ENCODE data around the gene RHBDL2. TPM values are rescaled to one million over a fixed set of nuclear protein-coding genes. Genes with fewer than 3 reads are reported as not detected.
A peak's percentile ranks its signal among the peaks of the same experiment; 100 is the strongest.

Gene RHBDL2
- total and polyA plus RNA-seq, 2 donors (not counting 3 experiments of a cell fraction or from before 2014, with no cell fraction given) = 0.06 to 1.4 TPM

- no peaks in the 10 kb centered on the region for H3K27me3 ChIP-seq (ENCODE audit: control insufficient read depth in 2 of 2, insufficient read depth in 2 of 2, low read length in 2 of 2)
- peaks cover 4% of the 10 kb centered on the region for H4K20me1 ChIP-seq (replicated peaks; ENCODE audit: control insufficient read depth, extremely low read depth, insufficient read depth, low read length)
- H2AFZ ChIP-seq (ENCODE audit: low read depth, low read length) = peak overlapping the region; percentile 100
- H3K9me3 ChIP-seq (replicated peaks; ENCODE audit: control insufficient read depth, insufficient read depth, low read length) = no peaks in the 10 kb centered on the region
- peaks cover 43% of the 10 kb centered on the region for H3K79me2 ChIP-seq (ENCODE audit: control insufficient read depth, insufficient read depth, low read length)
- dilution Hi-C loops (cut with MboI; ENCODE audit: extremely low pct_ligation_motif_present, low sequenced_read_pairs) (no loop called here), intact Hi-C loops (cut with micrococcal nuclease) (loop anchor here (5.0 kb wide), 1 partner anchor 587 kb away; the partner anchor contains the start of gene PABPC4)
- peak overlapping the region; percentile 86 for H3K4me2 ChIP-seq (ENCODE audit: insufficient read depth, low read length)
- H3K9me1 ChIP-seq (replicated peaks; ENCODE audit: control insufficient read depth, extremely low read depth, insufficient read depth, low read length) = no peaks in the 10 kb centered on the region
- TF ChIP-seq GATA2 (IDR thresholded peaks at IDR 0.05; ENCODE audit: insufficient read depth, insufficient read length, low read depth, low read length) = no peak
- no peak for TF ChIP-seq JUN (IDR thresholded peaks at IDR 0.05; ENCODE audit: borderline replicate concordance, insufficient read depth, insufficient read length, low read depth)
- no peak for TF ChIP-seq MAX (IDR thresholded peaks at IDR 0.05; ENCODE audit: insufficient read depth, insufficient read length)
- TF ChIP-seq EZH2 (IDR thresholded peaks at IDR 0.05; ENCODE audit: borderline replicate concordance, low read depth, low read length, severe bottlenecking) = no peak
- no peak for TF ChIP-seq POLR2A (IDR thresholded peaks at IDR 0.05; ENCODE audit: low read depth, low read length)
- no peak for TF ChIP-seq MYC (IDR thresholded peaks at IDR 0.05; ENCODE audit: low read depth, low read length)
- no peak for TF ChIP-seq CTCF (IDR thresholded peaks at IDR 0.05; ENCODE audit: extremely low read depth in 1 of 2, insufficient read depth in 1 of 2, low read depth in 1 of 2, low read length in 2 of 2)
- no peak for TF ChIP-seq POLR2AphosphoS5 (IDR thresholded peaks at IDR 0.05; ENCODE audit: insufficient read depth, low read depth, low read length)
- no peak for TF ChIP-seq FOS (IDR thresholded peaks at IDR 0.05; ENCODE audit: borderline replicate concordance, insufficient read depth, low read length)
- BruUV-seq (replicated peaks) = no TSS peak
- peak overlapping the region; percentile 67 for H3K27ac ChIP-seq (ENCODE audit: insufficient read depth, low read depth, low read length)
- H3K36me3 ChIP-seq (ENCODE audit: control insufficient read depth in 2 of 2, extremely low read depth in 1 of 2, insufficient read depth in 2 of 2, low read length in 2 of 2) = peaks cover 0 to under 1% of the 10 kb centered on the region in 2 experiments
- DNase-seq (ENCODE audit: low read depth, low spot score) (no peak), FAIRE-seq (peak; percentile 40)
- H3K4me3 ChIP-seq (replicated peaks in 1 of 3; ENCODE audit: insufficient read depth in 1 of 3, low read depth in 1 of 3, low read length in 3 of 3) = peak overlapping the region in 2 of 3 experiments; percentile 71 to 83
- H3K9ac ChIP-seq (replicated peaks; ENCODE audit: extremely low read depth, insufficient read depth, low read length) = peak overlapping the region; percentile 78
- CTCF ChIA-PET = no interaction called here
- POLR2A ChIA-PET = interaction anchor here (0.5 kb wide), 1 partner anchor 1542 kb away, joined by 3 read pairs; no protein-coding TSS in a partner anchor
- peaks cover 28% of the 10 kb centered on the region for H3K4me1 ChIP-seq (ENCODE audit: control insufficient read depth, extremely low read depth, insufficient read depth, low read length)
These were observed 48.7 kb upstream of the RHBDL2 start for GRCh38 chr1:38990386-38990737.
